HCT116 (cell line): ENCODE measurements around the gene NAPB.

Experiments used
- CTCF ChIP-seq, 3 experiments: fragments of 200-600 bp in 1 of 3; sonication (generic) in 1 of 3; IDR thresholded peaks in 2 of 3; conservative IDR thresholded peaks in 1 of 3; 2 replicates each; pipeline ENCODE4 v1.5.1; 2012 to 2017; ENCODE audit warnings: low read depth in 2 of 3, low read length in 2 of 3, antibody characterized with exemption in 1 of 3, borderline replicate concordance in 1 of 3, control low read depth in 1 of 3, mild to moderate bottlenecking in 1 of 3, mixed read lengths in 1 of 3, mixed run types in 1 of 3, moderate library complexity in 1 of 3; ENCODE audit not compliant: insufficient read depth in 1 of 3
- JUND ChIP-seq: IDR thresholded peaks from 2 replicates; pipeline ENCODE4 v1.6.1; 2012
- POLR2A ChIP-seq: IDR thresholded peaks from 2 replicates; pipeline ENCODE4 v1.7.0; 2011; ENCODE audit warnings: borderline replicate concordance; ENCODE audit not compliant: insufficient read depth, insufficient read length; ENCODE audit errors: extremely low read depth
- POLR2AphosphoS5 ChIP-seq: IDR thresholded peaks from 2 replicates; pipeline ENCODE4 v1.6.1; 2011; ENCODE audit warnings: mild to moderate bottlenecking, low read depth, low read length, moderate library complexity
- SIN3A ChIP-seq: IDR thresholded peaks from 2 replicates; pipeline ENCODE4 v1.6.1; 2012; ENCODE audit warnings: low read depth
- SRF ChIP-seq: IDR thresholded peaks from 2 replicates; pipeline ENCODE4 v1.6.1; 2012; ENCODE audit warnings: low read depth
- TCF7L2 ChIP-seq: IDR thresholded peaks from 2 replicates; pipeline ENCODE4 v1.7.0; 2011; ENCODE audit warnings: borderline replicate concordance, inconsistent platforms; ENCODE audit not compliant: insufficient read depth, insufficient read length; ENCODE audit errors: extremely low read depth

- no peak for TF ChIP-seq CTCF (IDR thresholded peaks at IDR 0.05 in 2 of 3, conservative IDR thresholded peaks at IDR 0.05 in 1 of 3; ENCODE audit: borderline replicate concordance in 1 of 3, insufficient read depth in 1 of 3, low read depth in 2 of 3, low read length in 2 of 3)
- TF ChIP-seq SIN3A = no peak; the same call in 1 of the 2 replicates
- TF ChIP-seq JUND = no peak
- peak; percentile 46 for TF ChIP-seq POLR2A
- no peak for TF ChIP-seq TCF7L2
- TF ChIP-seq SRF = no peak
- peak; percentile 61; the same call in 1 of the 2 replicates for TF ChIP-seq POLR2AphosphoS5
Measured at GRCh38 chr20:23350196-23350903, 70.9 kb downstream of the NAPB start, which contains the start of gene NXT1.
